HG02588 (cell line): ENCODE data around the gene GNG8.
"Not testable (repeated sequence)": the region's sequence is repeated elsewhere in the genome, so short reads cannot be mapped to it uniquely, and the experiment has no call there.

Experiments
- ATAC-seq: cut with Tn5 transposase; IDR thresholded peaks from one replicate; pipeline ENCODE4 v1.9.1; 2021; ENCODE audit warnings: mild to moderate bottlenecking, moderate library complexity; ENCODE audit not compliant: unreplicated experiment

GNG8 gene

DNA sequence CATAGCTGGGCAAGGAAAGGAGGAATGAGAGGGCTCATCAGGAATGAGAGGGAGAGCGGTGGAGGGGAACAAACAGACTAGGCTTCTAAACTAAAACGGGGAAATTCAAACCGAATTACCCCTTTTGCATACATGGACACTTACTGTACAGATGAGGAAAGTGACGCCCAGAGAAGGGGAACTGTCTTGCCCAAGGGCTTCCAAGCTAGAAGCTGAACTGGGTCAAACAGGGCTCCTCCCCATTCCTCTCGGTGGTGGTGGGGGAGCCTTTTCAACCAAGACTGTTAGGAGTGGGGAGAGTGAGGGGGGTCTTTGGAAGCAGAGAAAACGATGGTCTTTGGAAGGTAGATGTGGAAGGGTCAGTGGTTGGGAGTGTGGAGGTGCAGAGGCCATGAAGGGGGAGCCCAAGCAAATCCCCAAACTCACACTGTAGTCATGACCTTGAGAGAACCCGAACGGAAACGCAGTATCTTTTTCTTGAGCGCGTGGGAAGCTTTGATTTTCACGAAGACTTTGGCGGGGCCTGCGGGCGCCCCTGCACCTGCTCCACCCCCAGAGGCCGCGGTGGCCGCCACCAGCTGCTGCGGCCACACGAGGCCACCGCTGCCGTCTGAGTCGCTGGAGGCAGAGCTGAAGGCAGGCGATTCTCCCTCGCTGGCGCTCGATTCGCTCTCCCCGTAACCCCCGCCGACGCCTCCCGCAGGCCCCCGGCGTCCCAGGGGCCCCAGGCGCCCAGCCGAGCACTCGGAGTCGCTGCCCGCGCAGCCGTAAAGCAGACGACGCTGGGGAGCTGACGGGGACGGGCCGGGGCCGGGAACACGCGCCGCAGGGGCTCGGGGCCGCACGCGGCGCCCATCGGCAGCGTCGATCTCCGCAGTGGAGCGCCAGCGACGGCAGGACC, 12.3 kb upstream of the GNG8 start:
- ATAC-seq, result no peak

DNA sequence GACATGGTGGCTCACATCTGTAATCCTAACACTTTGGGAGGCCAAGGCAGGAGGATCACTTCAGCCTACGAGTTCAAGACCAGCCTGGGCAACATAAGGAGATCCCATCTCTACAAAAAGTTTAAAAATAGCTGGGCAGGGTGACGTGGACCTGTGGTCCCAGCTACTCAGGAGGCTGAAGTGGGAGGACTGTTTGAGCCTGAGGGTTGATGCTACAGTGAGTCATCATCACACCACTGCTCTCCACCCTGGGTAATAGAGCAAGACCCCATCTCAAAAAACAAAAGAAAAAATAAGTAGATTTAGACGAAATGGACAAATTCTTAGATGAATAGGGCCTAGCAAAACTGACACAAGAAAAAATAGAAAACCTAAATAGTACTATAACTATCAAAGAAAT, 10.4 kb upstream of the GNG8 start:
- ATAC-seq, result no peak

DNA sequence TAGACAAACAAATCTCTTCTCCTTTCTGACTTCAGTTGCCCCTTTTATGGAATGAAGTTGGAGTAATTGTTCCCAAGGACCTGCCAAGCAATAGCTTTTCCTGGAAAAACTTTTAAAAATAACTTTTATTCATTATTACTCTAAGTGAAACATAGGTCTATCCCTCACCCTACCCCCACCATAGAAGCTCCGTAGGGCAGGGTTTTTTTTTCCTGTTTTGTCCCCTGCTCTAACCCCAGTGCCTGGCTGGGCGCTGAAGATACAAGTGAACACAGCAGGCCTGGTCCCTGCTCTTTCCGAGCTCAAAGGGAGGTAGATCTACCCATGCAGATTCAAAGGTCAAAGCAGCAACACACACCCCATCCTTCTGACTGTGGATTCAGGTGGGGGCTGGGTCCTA, 8.7 kb upstream of the GNG8 start:
- no peak for ATAC-seq

DNA sequence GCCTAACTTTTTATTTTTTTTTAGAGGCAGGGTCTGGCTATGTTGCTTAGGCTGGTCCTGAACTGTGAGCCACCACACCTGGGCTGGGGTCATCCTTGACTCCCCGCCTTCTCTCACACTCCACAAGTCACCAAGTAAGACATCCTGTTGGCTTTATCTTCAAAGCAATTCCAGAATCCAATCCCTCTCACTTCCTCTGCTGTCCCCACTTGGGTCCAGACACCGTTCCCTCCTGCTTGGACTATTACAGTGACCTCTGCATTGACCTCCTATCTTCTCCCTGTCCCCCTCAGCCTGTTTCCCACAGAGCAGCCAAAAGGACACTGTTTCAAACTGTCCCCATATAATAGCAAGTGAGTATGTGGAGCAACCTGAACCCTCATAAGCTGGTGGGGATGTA, 4.7 kb upstream of the GNG8 start:
- no peak for ATAC-seq

DNA sequence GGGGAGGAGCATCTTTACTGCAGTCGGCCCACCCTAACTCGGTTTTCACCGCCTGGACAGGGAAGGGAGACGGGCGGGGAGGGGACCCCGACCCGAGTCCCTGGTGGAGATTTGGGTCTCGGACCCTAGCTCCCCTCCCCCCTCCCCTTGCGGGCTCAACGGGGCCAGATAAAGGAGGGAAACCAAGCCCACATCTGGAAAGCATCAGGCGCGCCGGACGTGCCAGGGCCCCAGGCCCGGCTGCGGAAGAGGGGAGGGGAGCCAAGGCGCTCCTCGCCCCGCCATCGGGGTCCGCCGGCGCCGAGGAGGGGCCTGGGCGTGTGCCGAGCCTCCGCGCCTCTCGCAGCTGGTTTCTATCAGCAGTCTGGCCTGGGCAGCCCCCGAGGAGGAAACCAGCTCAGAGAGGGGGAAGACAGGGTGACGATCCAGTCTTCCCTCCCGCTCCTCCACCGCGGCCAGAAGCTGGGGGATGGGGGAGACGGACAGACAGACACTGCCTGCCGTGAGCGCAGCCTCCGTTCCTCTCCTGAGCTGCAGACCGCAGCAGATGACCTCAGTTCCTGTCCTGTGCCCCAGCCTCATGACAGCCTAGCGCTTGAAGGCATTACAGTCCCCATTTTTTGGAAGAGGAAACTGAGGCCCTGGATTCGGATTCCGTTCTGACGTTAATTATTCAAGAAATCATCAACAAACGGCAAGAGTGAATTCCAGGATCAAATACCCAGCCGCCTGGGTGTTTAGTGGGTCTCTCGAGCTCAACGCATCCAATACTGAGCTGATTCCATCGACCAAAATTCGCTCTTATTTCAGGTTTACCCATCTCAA, 3.6 kb upstream of the GNG8 start:
- no peak for ATAC-seq

DNA sequence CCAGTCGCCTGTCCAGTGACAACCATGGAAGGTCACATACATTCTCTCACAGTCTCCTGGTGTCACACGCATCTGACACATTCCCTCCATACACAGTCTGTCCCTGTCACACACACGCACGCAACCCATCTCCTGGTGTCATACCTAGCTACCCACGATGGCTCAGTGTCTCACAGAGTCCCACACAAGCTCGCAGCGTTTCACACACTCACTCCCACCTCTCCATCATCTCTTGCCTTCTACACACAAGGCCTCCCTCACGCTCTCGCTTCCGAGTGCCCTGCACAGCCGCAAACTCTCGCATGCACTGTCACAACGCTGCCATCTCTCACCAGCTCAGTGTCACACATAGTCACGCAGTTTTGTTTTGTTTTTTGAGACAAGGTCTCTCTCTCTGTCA, 1.2 kb upstream of the GNG8 start:
- ATAC-seq, result no peak

DNA sequence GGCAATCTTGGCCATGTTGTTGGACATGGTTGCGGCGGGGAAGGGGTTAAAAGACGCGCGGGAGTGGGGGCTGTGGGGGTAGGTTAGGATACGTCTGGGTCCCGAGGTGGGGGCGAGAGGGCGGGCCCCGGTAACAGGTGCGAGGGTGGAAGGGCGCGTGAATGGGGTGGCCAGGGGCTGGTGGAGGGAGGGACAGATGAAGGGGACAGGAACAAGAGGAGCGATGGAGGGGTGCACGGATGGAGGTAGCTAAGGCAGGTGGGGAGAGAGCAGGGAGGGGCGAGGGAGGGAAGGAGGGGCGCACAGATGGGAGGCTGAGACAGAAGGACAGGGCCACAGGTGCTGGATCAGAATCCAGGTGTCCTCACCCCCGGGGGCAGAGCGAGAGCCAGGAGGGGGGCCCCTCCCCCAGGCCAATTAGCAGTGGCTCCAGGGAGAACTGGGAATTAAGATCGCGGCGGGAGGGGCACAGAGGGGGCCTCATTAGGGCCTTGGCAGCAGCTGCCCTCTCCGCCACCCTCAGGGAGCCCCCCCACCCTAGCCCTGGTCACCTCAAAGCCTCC, 1.3 kb downstream of the GNG8 start:
- no peak for ATAC-seq

DNA sequence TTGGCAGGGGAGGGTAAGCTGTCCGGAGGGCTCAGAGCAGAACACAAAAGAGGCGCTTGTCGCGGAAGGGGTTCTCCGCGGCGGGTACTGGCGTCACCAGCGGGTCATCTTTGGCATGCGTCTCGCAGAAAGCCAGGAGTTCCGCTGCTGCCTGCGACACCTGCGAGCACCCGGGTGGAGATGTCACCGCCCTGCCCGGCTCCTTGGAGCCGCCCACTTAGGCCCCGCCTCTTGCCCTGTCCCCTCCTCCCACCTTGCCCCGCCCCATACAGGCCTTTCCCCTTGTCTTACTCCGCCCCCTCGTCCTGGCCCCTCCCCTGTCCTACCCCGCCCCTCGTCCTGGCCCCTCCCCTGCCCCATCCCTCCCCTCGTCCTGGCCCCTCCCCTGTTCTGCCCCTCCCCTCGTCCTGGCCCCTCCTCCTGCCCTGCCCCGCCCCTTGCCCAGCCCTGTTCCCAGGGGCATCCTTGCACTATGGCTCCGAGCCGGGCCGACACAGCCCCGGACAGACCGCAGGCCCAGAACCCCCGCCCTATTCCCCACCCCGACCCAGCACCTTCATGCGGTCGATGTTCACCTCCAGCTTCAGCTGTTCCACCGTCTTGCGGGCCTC, 1.9 kb downstream of the GNG8 start:
- ATAC-seq, result no peak

DNA sequence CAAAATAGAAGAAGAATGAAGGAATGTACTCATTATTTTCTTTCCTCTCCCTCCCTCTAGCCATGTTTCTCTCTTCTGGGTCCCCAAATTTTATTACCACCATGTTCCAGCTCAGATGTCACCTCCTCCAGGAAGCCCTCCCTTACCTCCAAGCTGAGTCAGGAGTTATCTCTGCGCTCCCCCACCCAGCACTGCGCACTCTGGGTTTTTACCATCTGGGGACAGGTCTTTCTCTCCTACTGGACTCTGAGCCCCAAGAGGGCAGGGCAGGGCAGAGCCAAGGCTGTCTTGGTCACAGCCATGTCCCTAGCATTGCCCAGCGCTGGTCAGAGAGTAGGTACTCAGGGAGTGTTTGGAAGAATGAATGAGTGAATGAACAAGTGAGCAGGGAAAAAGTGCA, 2.9 kb downstream of the GNG8 start:
- ATAC-seq, result no peak

DNA sequence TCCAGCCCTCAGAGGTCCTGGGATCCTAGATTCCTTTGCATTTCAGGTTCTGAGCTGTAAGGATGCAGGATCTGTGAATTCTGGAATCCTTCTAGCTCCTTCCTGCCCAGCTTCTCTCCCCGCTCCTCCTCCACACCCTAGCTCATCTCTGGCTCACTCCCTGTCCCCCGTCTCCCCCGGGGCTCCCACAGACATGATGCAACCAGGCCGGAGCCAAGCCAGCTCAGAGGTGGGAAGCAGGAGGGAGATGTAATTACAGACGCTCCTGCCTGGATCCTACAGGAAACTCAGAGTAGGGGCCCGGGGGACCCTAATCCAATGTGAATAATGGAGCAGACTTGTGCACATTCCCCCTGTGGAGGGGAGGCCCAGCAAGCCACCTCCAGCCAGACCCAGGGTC, 4.5 kb downstream of the GNG8 start:
- no peak for ATAC-seq

DNA sequence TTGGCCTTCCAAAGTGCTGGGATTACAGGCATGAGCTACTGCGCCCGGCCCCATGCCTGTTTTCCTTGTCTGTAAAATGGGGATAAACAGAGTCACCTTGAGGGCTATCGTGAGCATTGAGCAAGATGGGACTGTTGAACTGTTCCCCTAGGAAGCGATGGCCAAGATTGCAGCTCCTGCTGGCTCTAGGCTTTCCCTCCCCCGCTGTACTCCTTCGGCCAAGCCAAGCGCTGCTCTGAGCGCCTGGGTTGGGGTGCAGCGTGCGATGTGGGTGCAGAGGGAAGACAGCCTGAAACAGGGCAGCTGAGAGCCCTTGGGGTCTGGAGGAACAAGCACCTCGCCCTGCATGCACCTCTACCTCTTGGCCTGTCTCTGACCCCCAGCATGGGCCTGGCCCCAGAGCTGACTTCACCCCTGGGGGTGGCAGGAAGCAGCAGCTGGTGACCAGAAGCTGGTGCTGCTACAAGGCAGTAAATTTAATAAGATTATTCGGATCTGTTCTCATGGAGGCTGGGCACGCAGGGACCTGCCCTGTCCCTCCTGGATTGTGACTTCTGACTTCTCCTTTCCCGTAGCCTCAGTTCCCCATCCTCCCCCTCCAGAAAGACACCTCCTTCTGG, 5.3 kb downstream of the GNG8 start:
- ATAC-seq, result no peak

DNA sequence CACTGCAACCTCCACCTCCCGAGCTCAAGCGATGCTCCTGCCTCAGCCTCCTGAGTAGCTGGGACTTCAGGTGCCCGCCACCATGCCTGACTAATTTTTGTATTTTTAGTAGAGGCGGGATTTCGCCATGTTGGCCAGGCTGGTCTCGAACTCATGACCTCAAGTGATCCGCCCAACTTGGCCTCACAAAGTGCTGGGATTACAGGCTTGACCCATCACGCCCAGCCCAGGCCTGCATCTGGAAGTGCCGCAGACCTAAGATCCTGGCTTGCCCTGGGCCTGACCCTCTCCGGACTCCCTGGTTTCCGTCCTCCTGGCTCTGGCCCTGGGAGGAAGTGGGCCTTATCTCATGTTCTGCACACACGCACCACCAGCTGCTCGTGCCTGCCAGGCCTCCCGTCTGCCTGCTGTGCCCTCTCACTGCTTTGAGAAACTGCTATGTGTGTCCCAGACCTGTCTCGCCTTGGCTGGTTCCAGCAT, 6.4 kb downstream of the GNG8 start:
- ATAC-seq, result no peak

DNA sequence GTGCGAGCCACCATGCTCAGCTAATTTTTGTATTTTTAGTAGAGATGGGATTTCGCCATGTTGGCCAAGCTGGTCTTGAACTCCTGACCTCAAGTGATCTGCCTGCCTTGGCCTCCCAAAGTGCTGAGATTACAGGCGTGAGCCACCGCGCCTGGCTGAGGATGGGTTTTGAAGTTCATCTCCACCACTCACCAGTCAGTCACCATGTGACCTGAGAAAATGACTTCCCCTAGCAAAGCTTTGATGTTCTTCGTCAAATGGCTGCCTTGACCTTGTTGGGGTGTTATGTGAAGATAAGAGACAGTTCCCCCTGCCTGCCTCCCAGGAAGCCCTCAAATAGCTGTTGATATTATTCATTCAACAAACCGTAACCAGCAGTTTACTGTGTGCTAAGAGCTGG, 7.0 kb downstream of the GNG8 start:
- not testable (repeated sequence) for ATAC-seq

DNA sequence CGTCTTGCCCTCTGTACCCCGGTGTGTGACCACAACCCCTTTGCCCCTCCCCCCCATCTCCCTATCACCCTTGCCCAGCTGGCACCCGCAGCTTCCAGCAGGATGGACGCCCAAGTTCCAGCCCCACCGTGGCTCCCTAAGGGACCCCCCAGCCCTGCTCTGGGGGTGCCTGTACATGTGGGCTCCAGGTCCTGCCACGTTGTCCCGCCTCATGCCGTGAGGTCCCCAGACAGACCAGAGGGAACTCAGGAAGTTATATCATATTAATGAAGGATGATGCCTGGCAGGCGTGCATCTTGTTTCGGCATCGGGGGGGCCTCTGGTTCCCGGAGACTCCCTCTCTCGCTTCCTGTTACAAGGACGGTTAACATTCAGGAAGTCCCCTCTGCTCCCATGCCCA, 9.6 kb downstream of the GNG8 start:
- ATAC-seq, result no peak

DNA sequence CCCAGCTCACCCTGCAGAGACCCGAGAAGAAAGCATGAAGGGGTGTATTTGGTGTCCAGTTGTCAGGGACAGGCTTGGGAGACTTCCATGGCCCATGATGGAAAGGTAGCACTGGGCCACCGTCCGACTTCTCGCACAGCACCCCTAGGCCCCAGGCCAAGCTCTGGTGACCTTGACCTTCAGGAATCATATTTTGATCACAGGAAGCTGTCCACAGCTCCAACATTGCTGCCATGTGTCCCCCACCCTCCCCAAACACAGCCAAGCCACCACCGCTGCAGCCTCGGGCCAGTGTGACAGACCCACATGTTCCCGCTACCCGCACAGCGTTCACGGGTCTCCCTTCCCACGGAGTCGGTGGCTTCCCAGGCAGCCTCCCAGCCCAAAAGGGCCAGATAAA, 10.3 kb downstream of the GNG8 start:
- no peak for ATAC-seq

DNA sequence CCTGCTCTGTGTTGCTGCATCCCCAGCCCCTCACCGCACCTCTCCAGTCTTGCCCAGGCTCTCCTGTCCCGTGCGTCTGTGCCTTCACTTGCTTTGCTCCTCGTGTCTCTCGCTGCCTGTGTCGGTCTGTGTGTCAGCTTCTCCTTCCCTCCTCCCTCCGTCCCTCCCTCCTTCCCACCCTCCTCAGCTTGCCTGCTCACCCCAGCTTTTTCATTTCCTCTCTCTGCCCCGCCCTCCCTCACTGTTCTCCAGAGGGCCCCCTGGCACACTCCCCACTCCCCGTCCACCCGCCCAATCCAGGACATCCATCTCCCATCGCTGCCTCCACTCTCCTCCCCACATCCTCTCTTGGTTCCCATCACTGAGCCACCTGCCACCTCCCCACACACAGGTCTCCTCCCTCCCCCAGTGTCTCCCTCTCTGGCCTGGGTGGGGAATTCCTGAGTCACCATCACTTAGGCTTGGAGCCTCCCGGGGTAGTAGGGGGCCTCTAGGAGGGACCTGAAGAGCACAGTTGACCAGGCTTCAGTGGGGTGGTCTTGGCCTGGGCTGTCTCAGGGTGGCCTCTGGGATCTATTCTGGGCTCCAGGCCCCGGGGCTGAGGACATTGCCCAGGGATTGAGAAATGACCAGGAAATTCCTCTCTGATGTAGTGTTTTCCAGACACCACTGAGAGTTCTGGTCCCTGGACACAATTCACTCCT, 10.9 kb downstream of the GNG8 start, which contains the start of gene PTGIR:
PTGIR (minus strand) TSS at position 132 of the 704 bp plus-strand sequence. CDS start 864 bp downstream, outside the sequence.
- ATAC-seq, result no peak

DNA sequence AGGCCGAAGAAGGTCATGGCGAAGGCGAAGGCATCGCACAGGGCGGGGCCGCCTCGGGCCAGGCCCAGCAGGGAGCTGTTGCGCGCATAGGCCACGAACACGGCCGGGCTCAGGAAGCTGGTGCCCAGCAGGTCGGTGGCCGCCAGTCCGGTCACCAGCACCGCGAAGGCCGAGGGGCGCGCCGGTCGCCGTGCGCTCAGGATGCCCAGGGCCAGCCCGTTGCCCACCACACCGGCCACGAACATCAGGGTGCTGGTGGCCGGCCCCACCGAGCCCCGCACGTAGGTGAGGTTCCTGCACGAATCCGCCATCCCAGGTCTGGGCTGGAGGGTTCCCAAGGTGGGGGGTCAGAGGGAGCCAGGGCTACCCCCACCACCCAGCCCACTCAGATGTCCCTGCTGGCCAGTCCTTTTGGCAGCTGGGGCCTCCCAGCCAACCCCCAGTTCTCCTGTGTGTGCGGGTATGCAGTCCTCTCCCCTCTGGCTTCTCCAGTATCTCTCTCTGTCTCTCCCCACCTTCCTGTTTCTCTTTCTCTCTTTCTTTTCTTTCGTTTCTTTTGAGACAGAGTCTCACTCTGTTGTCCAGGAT, 12.0 kb downstream of the GNG8 start:
- ATAC-seq, result no peak

DNA sequence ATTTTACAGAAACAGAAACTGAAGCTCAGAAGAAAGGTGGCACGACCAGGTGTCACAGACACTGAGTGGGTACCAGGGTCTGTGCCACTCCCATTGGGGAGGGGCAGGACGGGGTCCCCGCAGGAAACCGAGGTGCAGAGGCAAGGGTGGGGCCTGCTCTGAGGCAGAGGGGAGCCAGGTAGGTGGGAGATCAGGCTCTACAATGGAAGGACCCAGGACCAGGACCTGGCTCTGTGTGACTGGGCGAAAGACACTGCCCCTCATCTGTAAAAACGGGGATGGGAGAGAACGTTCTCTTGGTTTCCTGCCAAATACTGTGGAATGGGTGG, 13.9 kb downstream of the GNG8 start:
- ATAC-seq, result no peak

DNA sequence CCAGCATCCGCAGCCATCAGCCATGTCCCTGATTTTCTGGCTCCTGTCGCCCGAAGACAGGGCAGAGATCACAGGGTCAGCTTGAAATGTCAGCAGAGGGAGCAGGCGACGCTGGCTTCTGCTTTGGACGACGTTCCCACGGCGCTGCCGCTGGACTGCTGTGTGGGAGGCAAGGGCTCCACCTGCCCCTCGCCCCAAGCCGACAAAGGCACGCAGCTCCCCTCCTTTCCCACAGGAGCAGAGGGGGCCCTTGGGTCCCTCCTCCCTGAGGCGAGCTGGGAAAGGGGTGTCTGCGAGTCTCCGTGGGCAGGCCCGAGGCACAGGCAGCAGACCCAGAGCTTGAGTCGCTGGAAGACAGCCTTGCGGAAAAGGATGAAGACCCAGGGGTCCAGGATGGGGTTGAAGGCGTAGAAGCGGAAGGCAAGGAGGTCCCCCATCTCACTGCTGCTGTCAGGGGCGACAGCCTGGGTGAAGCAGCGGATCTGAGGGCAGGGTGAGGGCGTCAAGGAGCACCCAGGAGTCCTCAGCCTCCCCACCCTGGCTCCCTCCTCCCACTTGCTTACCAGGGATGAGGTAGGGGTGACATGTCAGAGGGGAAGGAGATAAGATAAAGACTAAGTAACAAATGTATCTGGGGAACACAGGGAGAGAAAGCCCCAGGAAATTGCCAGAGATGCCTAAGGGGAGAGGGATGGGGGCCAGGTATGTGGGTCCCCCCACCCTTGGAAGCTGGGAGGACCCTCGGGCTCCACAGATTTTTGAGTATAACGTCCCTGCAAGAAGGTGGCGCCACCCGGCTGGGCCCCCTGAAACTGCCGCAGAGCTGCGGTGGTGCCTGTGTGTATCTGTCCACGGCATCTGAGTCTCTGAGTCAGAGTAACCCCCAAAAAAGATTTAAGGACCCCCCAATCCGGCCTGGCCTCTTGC, 14.5 kb downstream of the GNG8 start:
- no peak for ATAC-seq
